BJ (cell line): ENCODE results near the gene SLC10A7. TPM values are rescaled to one million over a fixed set of nuclear protein-coding genes. Genes with fewer than 3 reads are reported as not detected.

Experiments
- CTCF ChIA-PET: fragments of 350-600 bp; formaldehyde crosslinking; extraction: SDS; loops from one replicate; lab custom pipeline; 2021; ENCODE audit warnings: antibody characterized with exemption, inconsistent platforms; lab: Yijun Ruan, JAX
- POLR2A ChIA-PET: fragments of 300-600 bp; sonication (Branson Sonifier 250); formaldehyde crosslinking; extraction: SDS; loops from one replicate; lab custom pipeline; 2021; ENCODE audit warnings: antibody characterized with exemption; lab: Charles Lee
- DNase-seq: peaks from one replicate; pipeline ENCODE4 v3.0.0-alpha.2; 2011; ENCODE audit warnings: low read depth
- H3K27me3 ChIP-seq: 2 replicates; pipeline ENCODE4 v1.6.0; 2011; ENCODE audit warnings: low read length; ENCODE audit not compliant: control insufficient read depth, insufficient read depth
- H3K36me3 ChIP-seq: 2 replicates; pipeline ENCODE4 v1.5.1; 2011; ENCODE audit warnings: low read length; ENCODE audit not compliant: control insufficient read depth, insufficient read depth
- H3K4me3 ChIP-seq: 2 replicates; pipeline ENCODE4 v1.5.1; 2011; ENCODE audit warnings: low read depth, mild to moderate bottlenecking, control low read depth, low read length
- CTCF ChIP-seq: IDR thresholded peaks from 2 replicates; pipeline ENCODE4 v1.5.1; 2011; ENCODE audit warnings: low read depth, mild to moderate bottlenecking, control low read depth, inconsistent platforms, low read length, moderate library complexity; ENCODE audit not compliant: insufficient read depth
- polyA plus RNA-seq: library from polyadenylated mRNA; depleted of rRNA; stranded (reverse); fragments of >200 nt; gene quantifications from 2 replicates; pipeline ENCODE4 v1.2.3, GENCODE V29; 2011

The SLC10A7 gene
- polyA plus RNA-seq, 1 experiment = 3.9 TPM

- CTCF ChIA-PET = no interaction called here
- DNase-seq = no peak
- H3K4me3 ChIP-seq = no peak overlapping the region
Observed at GRCh38 chr4:146401274-146401673, 120.5 kb downstream of the SLC10A7 start.

GRCh38 chr4:146398896-146399445 is 122.8 kb downstream of the SLC10A7 start:
- no peak for DNase-seq
- no peak overlapping the region for H3K4me3 ChIP-seq
- H3K36me3 ChIP-seq = no peaks in the 10 kb centered on the region
- ChIA-PET CTCF (interaction anchor here (0.8 to 1.0 kb wide), 2 partner anchors 14 to 20 kb away, joined by 3 read pairs; no protein-coding TSS in a partner anchor), POLR2A (no interaction called here)
- H3K27me3 ChIP-seq = no peaks in the 10 kb centered on the region
- no peak for TF ChIP-seq CTCF

More at GRCh38 chr4:146401274-146401673, 120.5 kb downstream of the SLC10A7 start:
- POLR2A ChIA-PET = no interaction called here
- Histone ChIP-seq H3K27me3 (no peaks in the 10 kb centered on the region), H3K36me3 (no peaks in the 10 kb centered on the region)
- no peak for TF ChIP-seq CTCF

GRCh38 chr4:146398404-146398803 is 123.3 kb downstream of the SLC10A7 start:
- peak; percentile 14 for DNase-seq
- CTCF ChIA-PET = interaction anchor here (0.6 to 1.0 kb wide), 3 partner anchors 15 to 1010 kb away, joined by 3 read pairs; no protein-coding TSS in a partner anchor

GRCh38 chr4:146389561-146389960 is 132.2 kb downstream of the SLC10A7 start:
- ChIA-PET POLR2A (no interaction called here), CTCF (interaction anchor here (0.6 kb wide), 1 partner anchor 1289 kb away, joined by 3 read pairs; no protein-coding TSS in a partner anchor)
- peak; percentile 54 for DNase-seq
- TF ChIP-seq CTCF = no peak
- H3K36me3 ChIP-seq = no peaks in the 10 kb centered on the region
- H3K27me3 ChIP-seq = no peaks in the 10 kb centered on the region
- H3K4me3 ChIP-seq = no peak overlapping the region

More at GRCh38 chr4:146398404-146398803, 123.3 kb downstream of the SLC10A7 start:
- POLR2A ChIA-PET = no interaction called here
- H3K36me3 ChIP-seq = no peaks in the 10 kb centered on the region
- TF ChIP-seq CTCF = no peak
- no peaks in the 10 kb centered on the region for H3K27me3 ChIP-seq
- H3K4me3 ChIP-seq = no peak overlapping the region

- Histone ChIP-seq H3K4me3 (no peak overlapping the region), H3K36me3 (no peaks in the 10 kb centered on the region), H3K27me3 (no peaks in the 10 kb centered on the region)
- no peak for TF ChIP-seq CTCF
- POLR2A ChIA-PET = no interaction called here
- DNase-seq = no peak
- CTCF ChIA-PET = no interaction called here
Observed at GRCh38 chr4:146382194-146382593, 139.5 kb downstream of the SLC10A7 start.
